Testis (tissue), 2 donors: ENCODE measurements around the gene MACROD2.

Source experiments
- POLR2A ChIP-seq: fragments of 450-650 bp; IDR thresholded peaks from one replicate; pipeline ENCODE4 v1.6.1; 2017; ENCODE audit warnings: antibody characterized with exemption, mild to moderate bottlenecking, moderate library complexity
- TF ChIP-seq, protein P1 (sequence below), 3 experiments: fragments of 450-650 bp in 2 of 3; fragments of 200-600 bp in 1 of 3; sonication (generic) in 1 of 3; IDR thresholded peaks; one replicate each; pipeline ENCODE4 v1.5.1; 2016 to 2019; ENCODE audit warnings: antibody characterized with exemption in 3 of 3, mild to moderate bottlenecking in 2 of 3, moderate library complexity in 1 of 3

GRCh38 chr20:15637546-15637945, 1642.2 kb downstream of the MACROD2 start:
- TF ChIP-seq POLR2A: no peak
- TF ChIP-seq, protein P1, sequence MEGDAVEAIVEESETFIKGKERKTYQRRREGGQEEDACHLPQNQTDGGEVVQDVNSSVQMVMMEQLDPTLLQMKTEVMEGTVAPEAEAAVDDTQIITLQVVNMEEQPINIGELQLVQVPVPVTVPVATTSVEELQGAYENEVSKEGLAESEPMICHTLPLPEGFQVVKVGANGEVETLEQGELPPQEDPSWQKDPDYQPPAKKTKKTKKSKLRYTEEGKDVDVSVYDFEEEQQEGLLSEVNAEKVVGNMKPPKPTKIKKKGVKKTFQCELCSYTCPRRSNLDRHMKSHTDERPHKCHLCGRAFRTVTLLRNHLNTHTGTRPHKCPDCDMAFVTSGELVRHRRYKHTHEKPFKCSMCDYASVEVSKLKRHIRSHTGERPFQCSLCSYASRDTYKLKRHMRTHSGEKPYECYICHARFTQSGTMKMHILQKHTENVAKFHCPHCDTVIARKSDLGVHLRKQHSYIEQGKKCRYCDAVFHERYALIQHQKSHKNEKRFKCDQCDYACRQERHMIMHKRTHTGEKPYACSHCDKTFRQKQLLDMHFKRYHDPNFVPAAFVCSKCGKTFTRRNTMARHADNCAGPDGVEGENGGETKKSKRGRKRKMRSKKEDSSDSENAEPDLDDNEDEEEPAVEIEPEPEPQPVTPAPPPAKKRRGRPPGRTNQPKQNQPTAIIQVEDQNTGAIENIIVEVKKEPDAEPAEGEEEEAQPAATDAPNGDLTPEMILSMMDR (IDR thresholded peaks at IDR 0.05): no peak
